Measurements from ENCODE around the gene SLC25A2.
"Not testable (repeated sequence)": the region's sequence is repeated elsewhere in the genome, so short reads cannot be mapped to it uniquely, and the experiment has no call there.

The SLC25A2 gene

GRCh38 chr5:141343242-141343952 lies 39.5 kb upstream of the SLC25A2 start, which contains the start of gene PCDHGA3:
TSS of gene PCDHGA3 (plus strand) at chr5:141343829. CDS start at chr5:141344034, 205 bp downstream.
- Histone ChIP-seq H3K36me3 (peaks cover 0 to 33% (median 24%) of the 10 kb centered on the region in 3 donors), H3K27ac (no peak within 1 kb of the TSS), H3K27me3 (no peaks in the 10 kb centered on the region), H3K4me1 (no peaks in the 10 kb centered on the region), H3K9me3 (peaks cover 6 to 99% (median 83%) of the 10 kb centered on the region in 3 donors), H3K4me3 (peak within 1 kb of the TSS; percentile 5 to 28)
- intact Hi-C loops (cut with DNase I; ENCODE audit: low total_unique reads) = no loop called here
- DNase-seq = no peak
- peak in 1 of 2 experiments; percentile 10 for TF ChIP-seq CTCF (IDR thresholded peaks at IDR 0.05)

- no peak overlapping the region for H3K4me3 ChIP-seq
- TF ChIP-seq CTCF (IDR thresholded peaks at IDR 0.05) = no peak
- DNase-seq = no peak
- intact Hi-C loops (cut with DNase I; ENCODE audit: low total_unique reads) = no loop called here
- H3K9me3 ChIP-seq = peaks cover 6 to 100% (median 85%) of the 10 kb centered on the region in 3 donors
- H3K27me3 ChIP-seq = no peaks in the 10 kb centered on the region
- H3K36me3 ChIP-seq = peaks cover 0 to 29% (median 24%) of the 10 kb centered on the region in 3 donors
- H3K4me1 ChIP-seq = no peaks in the 10 kb centered on the region
- no peak overlapping the region for H3K27ac ChIP-seq
Measured at GRCh38 chr5:141342773-141343172, 38.9 kb upstream of the SLC25A2 start.

GRCh38 chr5:141340781-141341354 lies 37.0 kb upstream of the SLC25A2 start:
- H3K27ac ChIP-seq; H3K27me3 ChIP-seq; H3K4me1 ChIP-seq; intact Hi-C loops (cut with DNase I; ENCODE audit: low total_unique reads); H3K4me3 ChIP-seq; DNase-seq: not testable (repeated sequence)
- Histone ChIP-seq H3K9me3 (peaks cover 6 to 99% (median 78%) of the 10 kb centered on the region in 3 donors), H3K36me3 (peaks cover 0 to 24% (median 22%) of the 10 kb centered on the region in 3 donors)

GRCh38 chr5:141338538-141339306 lies 34.9 kb upstream of the SLC25A2 start, which contains the start of gene PCDHGA2:
TSS of gene PCDHGA2 (plus strand) at chr5:141338760.
- Histone ChIP-seq H3K4me1 (no peaks in the 10 kb centered on the region), H3K4me3 (peak within 1 kb of the TSS; percentile 31 to 38), H3K36me3 (peaks cover 0 to 22% (median 15%) of the 10 kb centered on the region in 3 donors), H3K27me3 (no peaks in the 10 kb centered on the region), H3K9me3 (peaks cover 0 to 96% (median 66%) of the 10 kb centered on the region in 3 donors), H3K27ac (no peak within 1 kb of the TSS)
- peak; percentile 24 to 26 for TF ChIP-seq CTCF (IDR thresholded peaks at IDR 0.05)
- DNase-seq = no peak
- intact Hi-C loops (cut with DNase I; ENCODE audit: low total_unique reads) = no loop called here

- Histone ChIP-seq H3K9me3 (peaks cover 5 to 96% (median 65%) of the 10 kb centered on the region in 3 donors), H3K36me3 (peaks cover 0 to 38% (median 22%) of the 10 kb centered on the region in 3 donors)
- intact Hi-C loops (cut with DNase I; ENCODE audit: low total_unique reads); H3K4me3 ChIP-seq; H3K27me3 ChIP-seq; H3K4me1 ChIP-seq; DNase-seq; H3K27ac ChIP-seq: not testable (repeated sequence)
Measured at GRCh38 chr5:141332571-141332970, 28.7 kb upstream of the SLC25A2 start.

GRCh38 chr5:141330299-141331080 lies 26.6 kb upstream of the SLC25A2 start, which contains the start of gene PCDHGA1:
TSS of gene PCDHGA1 (plus strand) at chr5:141330514.
- intact Hi-C loops (cut with DNase I; ENCODE audit: low total_unique reads) = no loop called here
- no peaks in the 10 kb centered on the region for H3K27me3 ChIP-seq

More at GRCh38 chr5:141330299-141331080, 26.6 kb upstream of the SLC25A2 start, which contains the start of gene PCDHGA1:
- no peak for TF ChIP-seq CTCF (IDR thresholded peaks at IDR 0.05)
- Histone ChIP-seq H3K36me3 (peaks cover 0 to 38% (median 22%) of the 10 kb centered on the region in 3 donors), H3K9me3 (peaks cover 5 to 86% (median 64%) of the 10 kb centered on the region in 3 donors), H3K27ac (no peak within 1 kb of the TSS), H3K4me3 (no peak within 1 kb of the TSS), H3K4me1 (peaks cover 0 to 4% (median 0%) of the 10 kb centered on the region in 4 donors)
- DNase-seq = no peak
